ENCODE measurements around the gene NR2E1. TPM values are rescaled to one million over a fixed set of nuclear protein-coding genes. Genes with fewer than 3 reads are reported as not detected.

NR2E1 gene
- not detected in 2 replicates for total RNA-seq (2022)
- Bru-seq, nascent RNA: not detected
- not detected for BruChase-seq, experiment 1, labeled RNA remaining after a 6-hour chase
- BruChase-seq, experiment 2, labeled RNA remaining after a 2-hour chase: not detected
- long read RNA-seq: 0 reads

- TF ChIP-seq CTCF (IDR thresholded peaks at IDR 0.05; ENCODE audit: unreplicated experiment): no peak
- Mint-ChIP-seq H3K9me3 (ENCODE audit: unreplicated experiment) (no peaks in the 10 kb centered on the region), H3K27ac (ENCODE audit: low read depth, unreplicated experiment) (no peak within 1 kb of the TSS), H3K4me3 (ENCODE audit: unreplicated experiment) (no peak within 1 kb of the TSS), H3K27me3 (ENCODE audit: insufficient read depth, unreplicated experiment) (peaks cover 56% of the 10 kb centered on the region), H3K36me3 (ENCODE audit: insufficient read depth, unreplicated experiment) (no peaks in the 10 kb centered on the region), H3K4me1 (ENCODE audit: insufficient read depth, unreplicated experiment) (no peaks in the 10 kb centered on the region)
- DNase-seq (ENCODE audit: unreplicated experiment): no peak
- no TSS peak for BruUV-seq (replicated peaks)
- POLR2A ChIA-PET: no interaction called here
- CTCF ChIA-PET: interaction anchor here (0.6 kb wide), 1 partner anchor 105 kb away, joined by 3 read pairs; no protein-coding TSS in a partner anchor
- intact Hi-C loops (cut with micrococcal nuclease): no loop called here
Observed at GRCh38 chr6:108165714-108166663, at the start of gene NR2E1. Gene NR2E1 (plus strand): TSS chr6:108166022. CDS start chr6:108166766, 744 bp downstream.

- Mint-ChIP-seq H3K36me3 (ENCODE audit: insufficient read depth, unreplicated experiment) (no peaks in the 10 kb centered on the region), H3K9me3 (ENCODE audit: unreplicated experiment) (no peaks in the 10 kb centered on the region), H3K4me1 (ENCODE audit: insufficient read depth, unreplicated experiment) (peaks cover 24% of the 10 kb centered on the region), H3K27ac (ENCODE audit: low read depth, unreplicated experiment) (no peak overlapping the region), H3K4me3 (ENCODE audit: unreplicated experiment) (peak overlapping the region; percentile 59), H3K27me3 (ENCODE audit: insufficient read depth, unreplicated experiment) (peaks cover 11% of the 10 kb centered on the region)
- intact Hi-C loops (cut with micrococcal nuclease): no loop called here
- TF ChIP-seq CTCF (IDR thresholded peaks at IDR 0.05; ENCODE audit: unreplicated experiment): no peak
- ChIA-PET POLR2A (no interaction called here), CTCF (interaction anchor here (0.6 to 1.2 kb wide), 6 partner anchors 13 to 967 kb away, joined by 3 to 7 read pairs (median 4); no protein-coding TSS in a partner anchor)
- DNase-seq (ENCODE audit: unreplicated experiment): no peak
- BruUV-seq (replicated peaks): no TSS peak
Observed at GRCh38 chr6:108116546-108117426, 49.0 kb upstream of the NR2E1 start.

DNA sequence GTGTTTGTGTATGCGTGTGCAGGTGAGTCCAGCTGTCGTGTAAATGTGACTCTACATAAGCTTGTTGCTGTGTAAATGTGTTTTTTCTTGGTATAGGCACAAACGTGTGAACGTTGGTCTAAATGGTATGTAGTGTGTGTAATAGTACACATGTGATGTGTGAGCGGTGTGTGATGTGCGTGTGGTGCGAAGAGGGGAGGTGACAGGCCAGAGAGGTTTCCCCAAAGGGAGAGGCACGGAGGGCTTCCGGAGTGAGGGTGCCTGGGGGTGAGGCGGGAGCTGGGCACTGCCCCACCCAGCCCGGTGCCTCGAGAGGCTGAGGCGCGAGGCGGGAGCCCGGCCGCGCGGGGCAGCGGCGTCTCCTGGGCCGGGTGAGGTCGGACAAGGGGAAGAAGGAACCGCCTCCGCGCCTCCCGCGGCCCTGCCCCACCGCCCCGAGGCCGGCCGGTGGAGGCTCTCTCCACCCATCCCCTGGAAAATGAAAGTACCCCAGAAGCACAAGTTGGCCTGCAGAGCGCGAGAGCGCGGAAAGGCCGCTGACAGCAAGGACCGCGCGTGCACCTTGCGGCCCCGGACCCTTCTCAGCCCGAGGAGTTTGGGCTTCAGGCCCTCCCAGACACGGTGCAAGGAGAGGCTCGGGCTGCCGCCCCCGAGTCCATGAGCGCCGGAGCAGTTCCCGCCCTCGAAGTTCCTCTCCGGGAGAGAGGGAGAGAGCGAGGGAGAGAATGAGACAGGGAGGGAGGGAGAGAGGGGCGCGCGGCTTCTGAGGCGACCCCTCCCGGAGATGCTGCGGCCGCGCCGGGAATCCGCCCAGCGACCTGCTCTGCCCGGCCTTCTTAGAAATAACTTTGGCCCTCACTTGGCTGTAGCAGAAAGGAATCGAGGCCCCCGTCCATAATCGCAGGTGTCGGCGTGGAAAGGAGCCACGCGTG is 48.1 kb upstream of the NR2E1 start:
- DNase-seq (ENCODE audit: unreplicated experiment): no peak
- peaks cover 11% of the 10 kb centered on the region for H3K27me3 Mint-ChIP-seq (ENCODE audit: insufficient read depth, unreplicated experiment)
- no peaks in the 10 kb centered on the region for H3K36me3 Mint-ChIP-seq (ENCODE audit: insufficient read depth, unreplicated experiment)
- H3K4me1 Mint-ChIP-seq (ENCODE audit: insufficient read depth, unreplicated experiment): peaks cover 24% of the 10 kb centered on the region
- H3K9me3 Mint-ChIP-seq (ENCODE audit: unreplicated experiment): no peaks in the 10 kb centered on the region
- peak overlapping the region; percentile 59 for H3K4me3 Mint-ChIP-seq (ENCODE audit: unreplicated experiment)
- CTCF ChIA-PET: interaction anchor here (0.6 to 1.0 kb wide), 4 partner anchors 137 to 966 kb away, joined by 3 to 7 read pairs (median 4); no protein-coding TSS in a partner anchor
- no peak overlapping the region for H3K27ac Mint-ChIP-seq (ENCODE audit: low read depth, unreplicated experiment)
- intact Hi-C loops (cut with micrococcal nuclease): no loop called here
- BruUV-seq (replicated peaks): no TSS peak
- TF ChIP-seq CTCF (IDR thresholded peaks at IDR 0.05; ENCODE audit: unreplicated experiment): no peak
- POLR2A ChIA-PET: no interaction called here

Measured in MCF 10A (cell line).